Psoas muscle (tissue), 8 donors: Measurements from ENCODE around the gene ATP9A. TPM values are rescaled to one million over a fixed set of nuclear protein-coding genes. Genes with fewer than 3 reads are reported as not detected.

ENCODE experiments used
- ATAC-seq, 4 donors: fragments of 200-7000 bp; cut with Tn5 transposase; one replicate each; pipeline ENCODE4 v1.9.1; 2020; ENCODE audit warnings: moderate library complexity in 3 of 4, mild to moderate bottlenecking in 2 of 4
- DNase-seq, 2 donors: peaks; one replicate each; pipeline ENCODE4 v3.0.0-alpha.2; 2020
- H3K27ac ChIP-seq: fragments of 200-600 bp; one replicate; pipeline ENCODE4 v1.8.0; 2022
- H3K27me3 ChIP-seq, 3 donors: fragments of 200-600 bp in 1 of 3; one replicate each; pipeline versions ENCODE4 v1.6.1 to v1.8.0; 2013 to 2022; ENCODE audit warnings: low read length in 2 of 3, mild to moderate bottlenecking in 2 of 3, moderate library complexity in 1 of 3; ENCODE audit not compliant: insufficient read depth in 3 of 3
- H3K36me3 ChIP-seq, 2 donors: fragments of 200-600 bp in 1 of 2; one replicate each; pipeline versions ENCODE4 v1.6.1 to v1.8.0; 2013 to 2022; ENCODE audit warnings: low read depth in 1 of 2, mild to moderate bottlenecking in 1 of 2, moderate library complexity in 1 of 2; ENCODE audit not compliant: insufficient read depth in 1 of 2
- H3K4me1 ChIP-seq: fragments of 200-600 bp; one replicate; pipeline ENCODE4 v1.8.0; 2022
- H3K4me3 ChIP-seq: fragments of 200-600 bp; one replicate; pipeline ENCODE4 v1.8.0; 2022; ENCODE audit warnings: mild to moderate bottlenecking
- H3K9me3 ChIP-seq: fragments of 200-600 bp; one replicate; pipeline ENCODE4 v1.8.0; 2022
- CTCF ChIP-seq: fragments of 200-600 bp; IDR thresholded peaks from one replicate; pipeline ENCODE4 v1.8.0; 2022; ENCODE audit warnings: antibody characterized with exemption
- WGBS, 3 donors: extraction: QIAGEN DNeasy Blood & Tissue Kit; methylation state at CpG; one replicate each; pipeline versions ENCODE4 v1.1.6 to v1.1.7; 2013; 5-methylcytosine and 5-hydroxymethylcytosine counted together
- intact Hi-C, 2 donors: fragments of 100-400 bp; cut with DNase I; formaldehyde crosslinking; loops; one replicate each; pipeline versions ENCODE4 v1.11.0 to v1.14.2; 2022
- polyA plus RNA-seq, 3 donors: library from polyadenylated mRNA; stranded (reverse); fragments of 200-250 nt; gene quantifications; one replicate each; pipeline ENCODE4 v1.2.3, GENCODE V29; 2013
- total RNA-seq, 4 donors: library from RNA; stranded (reverse); fragmentation: NEBNext Ultra II Directional in 2 of 4; extraction: Animal tissue kit (Norgen Biotek cat#: 25700) in 2 of 4; gene quantifications; one replicate each; pipeline versions ENCODE4 v1.2.1 to v1.2.4, GENCODE V29; 2021 to 2023
- donor health status: healthy with polysubstance abuse.
- donor health status: DM: no; HTN: no; CAD: no; lungs with moderate emphysema.
- donor health status: Bipolar disorder and iron deficiency.
- donor health status: healthy.
- donor health status: DM: yes; HTN: yes; CAD: no.
- donor health status: DM: no; HTN: no; CAD: no.
- donor health status: DM: no; HTN: no; CAD: no.
- donor health status: DM: yes; HTN: yes; CAD: no.

Gene ATP9A
- total and polyA plus RNA-seq, 7 donors: 1.8 to 42.3 (median 17.2) TPM

- peak; percentile 41 to 63 for DNase-seq
- H3K27ac ChIP-seq: no peak overlapping the region
- intact Hi-C loops: loop anchor here in 1 of 2 donors (1.0 to 10.0 kb wide), 2 partner anchors 252 to 639 kb away; no protein-coding TSS in a partner anchor
These were observed 143.9 kb downstream of the ATP9A start for GRCh38 chr20:51624157-51624731.

GRCh38 chr20:51623255-51623654 is 144.9 kb downstream of the ATP9A start:
- TF ChIP-seq CTCF: no peak
- intact Hi-C loops: loop anchor here in 1 of 2 donors (10.0 kb wide), 1 partner anchor 638 kb away; no protein-coding TSS in a partner anchor
- Histone ChIP-seq H3K27ac (no peak overlapping the region), H3K9me3 (no peaks in the 10 kb centered on the region), H3K4me3 (no peak overlapping the region), H3K36me3 (peaks cover 0 to 5% of the 10 kb centered on the region in 2 donors), H3K4me1 (no peaks in the 10 kb centered on the region), H3K27me3 (no peaks in the 10 kb centered on the region)
- 92 to 97% (median 94%) methylated on average over 9 of the region's 9 CpGs for WGBS, 3 donors
- no peak for DNase-seq
- ATAC-seq: no peak

More at GRCh38 chr20:51624157-51624731, 143.9 kb downstream of the ATP9A start:
- ATAC-seq: peak; percentile 27 to 59 (median 40)
- Histone ChIP-seq H3K36me3 (no peaks in the 10 kb centered on the region), H3K9me3 (no peaks in the 10 kb centered on the region), H3K4me3 (no peak overlapping the region), H3K4me1 (no peaks in the 10 kb centered on the region), H3K27me3 (no peaks in the 10 kb centered on the region)
- 62 to 68% (median 65%) methylated on average over 17 of the region's 17 CpGs for WGBS, 3 donors
- TF ChIP-seq CTCF: peak; percentile 50

- WGBS, 3 donors: 80 to 86% (median 84%) methylated on average over 19 of the region's 19 CpGs
- Histone ChIP-seq H3K4me1 (no peaks in the 10 kb centered on the region), H3K36me3 (peaks cover 0 to 5% of the 10 kb centered on the region in 2 donors), H3K4me3 (no peak overlapping the region), H3K27me3 (no peaks in the 10 kb centered on the region), H3K9me3 (no peaks in the 10 kb centered on the region), H3K27ac (no peak overlapping the region)
- DNase-seq: no peak
- no peak for ATAC-seq
- intact Hi-C loops: loop anchor here in 1 of 2 donors (10.0 kb wide), 1 partner anchor 637 kb away; no protein-coding TSS in a partner anchor
- TF ChIP-seq CTCF: no peak
These were observed 146.0 kb downstream of the ATP9A start for GRCh38 chr20:51622004-51622874.

GRCh38 chr20:51620432-51620831 is 147.8 kb downstream of the ATP9A start:
- no peak overlapping the region for H3K4me3 ChIP-seq
- WGBS, 3 donors: 80 to 92% (median 85%) methylated on average over 12 of the region's 12 CpGs
- no peak for ATAC-seq
- no peak for TF ChIP-seq CTCF
- H3K27me3 ChIP-seq: no peaks in the 10 kb centered on the region
- no peak overlapping the region for H3K27ac ChIP-seq
- no peaks in the 10 kb centered on the region for H3K4me1 ChIP-seq
- H3K9me3 ChIP-seq: no peaks in the 10 kb centered on the region
- peaks cover 0 to 5% of the 10 kb centered on the region in 2 donors for H3K36me3 ChIP-seq
- no peak for DNase-seq
- intact Hi-C loops: loop anchor here in 1 of 2 donors (10.0 kb wide), 1 partner anchor 636 kb away; no protein-coding TSS in a partner anchor
